ENCODE data around the gene NBPF10.
"Not testable (repeated sequence)": the region's sequence is repeated elsewhere in the genome, so short reads cannot be mapped to it uniquely, and the experiment has no call there.

NBPF10 gene

GRCh38 chr1:146144465-146144864 lies at the start of gene NBPF10:
NBPF10 (minus strand) TSS chr1:146144804; CDS start chr1:146144769, 35 bp downstream.
- DNase-seq (ENCODE audit: low read depth in 2 of 2) = not testable (repeated sequence)

GRCh38 chr1:146174531-146174930 lies 29.9 kb upstream of the NBPF10 start:
- not testable (repeated sequence) for DNase-seq (ENCODE audit: low read depth in 2 of 2)

GRCh38 chr1:146167740-146168139 lies 23.1 kb upstream of the NBPF10 start:
- DNase-seq (ENCODE audit: low read depth in 2 of 2) = not testable (repeated sequence)

- not testable (repeated sequence) for DNase-seq (ENCODE audit: low read depth in 2 of 2)
These were observed 22.7 kb upstream of the NBPF10 start for GRCh38 chr1:146167273-146167672.
